Nephron (organoid): Measurements from ENCODE around the gene DNAL1.

ENCODE experiments used
- H3K27ac Mint-ChIP-seq, 3 experiments: 2 replicates each; pipeline ENCODE4 v1.8.0; 2020; ENCODE audit warnings: mixed read lengths in 3 of 3, mild to moderate bottlenecking in 2 of 3, moderate library complexity in 1 of 3
- H3K27me3 Mint-ChIP-seq: 2 replicates; pipeline ENCODE4 v1.8.0; 2021; ENCODE audit warnings: low read depth, mild to moderate bottlenecking, moderate library complexity, mixed read lengths
- H3K36me3 Mint-ChIP-seq: 2 replicates; pipeline ENCODE4 v1.8.0; 2020; ENCODE audit warnings: low read depth, mixed read lengths
- H3K4me1 Mint-ChIP-seq: 2 replicates; pipeline ENCODE4 v1.8.0; 2020; ENCODE audit warnings: mixed read lengths
- H3K4me3 Mint-ChIP-seq, 3 experiments: 2 replicates each; pipeline ENCODE4 v1.8.0; 2020; ENCODE audit warnings: mild to moderate bottlenecking in 3 of 3, mixed read lengths in 3 of 3, moderate library complexity in 2 of 3
- H3K9me3 Mint-ChIP-seq: 2 replicates; pipeline ENCODE4 v1.8.0; 2020; ENCODE audit warnings: mixed read lengths
- TF ChIP-seq, protein P1 (sequence below), 3 experiments: fragments of 200-600 bp; sonication (generic); IDR thresholded peaks; one replicate each; pipeline ENCODE4 v1.5.0; 2021; ENCODE audit warnings: antibody characterized with exemption in 3 of 3; ENCODE audit not compliant: unreplicated experiment in 3 of 3

DNAL1 gene

GRCh38 chr14:73749706-73750530 is 105.1 kb downstream of the DNAL1 start:
- H3K27me3 Mint-ChIP-seq = no peaks in the 10 kb centered on the region
- peak overlapping the region in 2 of 3 experiments; percentile 8 to 43 for H3K4me3 Mint-ChIP-seq
- H3K36me3 Mint-ChIP-seq = no peaks in the 10 kb centered on the region
- H3K9me3 Mint-ChIP-seq = no peaks in the 10 kb centered on the region
- peak overlapping the region; percentile 76 to 89 (median 85) for H3K27ac Mint-ChIP-seq
- TF ChIP-seq, protein P1, sequence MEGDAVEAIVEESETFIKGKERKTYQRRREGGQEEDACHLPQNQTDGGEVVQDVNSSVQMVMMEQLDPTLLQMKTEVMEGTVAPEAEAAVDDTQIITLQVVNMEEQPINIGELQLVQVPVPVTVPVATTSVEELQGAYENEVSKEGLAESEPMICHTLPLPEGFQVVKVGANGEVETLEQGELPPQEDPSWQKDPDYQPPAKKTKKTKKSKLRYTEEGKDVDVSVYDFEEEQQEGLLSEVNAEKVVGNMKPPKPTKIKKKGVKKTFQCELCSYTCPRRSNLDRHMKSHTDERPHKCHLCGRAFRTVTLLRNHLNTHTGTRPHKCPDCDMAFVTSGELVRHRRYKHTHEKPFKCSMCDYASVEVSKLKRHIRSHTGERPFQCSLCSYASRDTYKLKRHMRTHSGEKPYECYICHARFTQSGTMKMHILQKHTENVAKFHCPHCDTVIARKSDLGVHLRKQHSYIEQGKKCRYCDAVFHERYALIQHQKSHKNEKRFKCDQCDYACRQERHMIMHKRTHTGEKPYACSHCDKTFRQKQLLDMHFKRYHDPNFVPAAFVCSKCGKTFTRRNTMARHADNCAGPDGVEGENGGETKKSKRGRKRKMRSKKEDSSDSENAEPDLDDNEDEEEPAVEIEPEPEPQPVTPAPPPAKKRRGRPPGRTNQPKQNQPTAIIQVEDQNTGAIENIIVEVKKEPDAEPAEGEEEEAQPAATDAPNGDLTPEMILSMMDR (IDR thresholded peaks at IDR 0.05; ENCODE audit: unreplicated experiment in 3 of 3) = no peak
- peaks cover 91% of the 10 kb centered on the region for H3K4me1 Mint-ChIP-seq

DNA sequence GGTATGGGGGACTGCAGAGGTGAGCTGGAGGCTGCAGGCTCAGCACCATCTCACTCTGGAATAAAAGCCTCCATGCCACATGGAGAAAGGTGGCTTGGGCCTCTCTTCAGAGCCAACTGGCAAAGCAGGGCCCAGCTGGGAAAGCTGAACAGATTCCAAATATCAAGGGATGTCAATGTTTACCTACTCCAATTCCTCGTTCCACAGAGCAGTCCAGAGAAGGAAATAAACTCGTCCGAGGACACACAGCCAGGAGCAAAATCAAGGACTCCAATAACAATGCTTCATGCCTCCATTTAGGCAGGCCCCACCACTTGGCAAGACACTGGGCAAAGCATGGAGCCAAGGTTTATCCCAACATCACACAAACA is 105.7 kb downstream of the DNAL1 start:
- H3K27me3 Mint-ChIP-seq = no peaks in the 10 kb centered on the region
- H3K4me1 Mint-ChIP-seq = peaks cover 91% of the 10 kb centered on the region
- TF ChIP-seq, protein P1 (IDR thresholded peaks at IDR 0.05; ENCODE audit: unreplicated experiment in 3 of 3) = no peak
- peak overlapping the region; percentile 76 to 89 (median 85) for H3K27ac Mint-ChIP-seq
- H3K36me3 Mint-ChIP-seq = no peaks in the 10 kb centered on the region
- H3K9me3 Mint-ChIP-seq = no peaks in the 10 kb centered on the region
- peak overlapping the region in 1 of 3 experiments; percentile 43 for H3K4me3 Mint-ChIP-seq

- TF ChIP-seq, protein P1 (IDR thresholded peaks at IDR 0.05; ENCODE audit: unreplicated experiment in 3 of 3) = no peak
- H3K36me3 Mint-ChIP-seq = no peaks in the 10 kb centered on the region
- H3K27me3 Mint-ChIP-seq = no peaks in the 10 kb centered on the region
- no peak overlapping the region for H3K4me3 Mint-ChIP-seq
- peak overlapping the region; percentile 33 to 85 (median 76) for H3K27ac Mint-ChIP-seq
- no peaks in the 10 kb centered on the region for H3K9me3 Mint-ChIP-seq
- H3K4me1 Mint-ChIP-seq = peaks cover 91% of the 10 kb centered on the region
These were observed 106.4 kb downstream of the DNAL1 start for GRCh38 chr14:73751157-73751691.

- no peaks in the 10 kb centered on the region for H3K27me3 Mint-ChIP-seq
- H3K4me3 Mint-ChIP-seq = peak overlapping the region in 2 of 3 experiments; percentile 40 to 75
- no peaks in the 10 kb centered on the region for H3K9me3 Mint-ChIP-seq
- H3K4me1 Mint-ChIP-seq = peaks cover 91% of the 10 kb centered on the region
- TF ChIP-seq, protein P1 (IDR thresholded peaks at IDR 0.05; ENCODE audit: unreplicated experiment in 3 of 3) = no peak
- no peaks in the 10 kb centered on the region for H3K36me3 Mint-ChIP-seq
- H3K27ac Mint-ChIP-seq = peak overlapping the region; percentile 85 to 96 (median 93)
These were observed 107.7 kb downstream of the DNAL1 start for GRCh38 chr14:73752297-73752992.
